ENCODE results near the gene DPYSL3.

Gene DPYSL3

DNA sequence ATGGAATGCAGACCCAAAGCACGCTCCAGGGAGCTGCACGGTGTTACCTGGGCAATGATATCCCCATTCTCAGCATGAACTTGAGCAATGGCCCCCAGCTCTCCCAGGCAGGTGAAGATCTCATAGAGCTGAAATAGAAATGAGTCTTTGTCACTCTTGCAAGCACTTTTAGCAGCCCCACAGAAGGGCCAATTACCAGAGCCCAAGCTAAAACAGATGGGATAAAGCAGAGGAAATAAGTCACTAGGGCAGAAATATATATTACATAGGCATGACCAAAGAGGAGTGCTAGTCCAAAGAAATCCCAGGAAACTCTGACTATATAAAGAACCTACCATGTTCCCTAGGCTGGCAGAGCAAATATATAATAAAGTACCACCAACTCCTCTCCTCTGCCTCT lies 97.3 kb downstream of the DPYSL3 start:
- DNase-seq (ENCODE audit: low read depth): no peak
- TF ChIP-seq, protein P1, sequence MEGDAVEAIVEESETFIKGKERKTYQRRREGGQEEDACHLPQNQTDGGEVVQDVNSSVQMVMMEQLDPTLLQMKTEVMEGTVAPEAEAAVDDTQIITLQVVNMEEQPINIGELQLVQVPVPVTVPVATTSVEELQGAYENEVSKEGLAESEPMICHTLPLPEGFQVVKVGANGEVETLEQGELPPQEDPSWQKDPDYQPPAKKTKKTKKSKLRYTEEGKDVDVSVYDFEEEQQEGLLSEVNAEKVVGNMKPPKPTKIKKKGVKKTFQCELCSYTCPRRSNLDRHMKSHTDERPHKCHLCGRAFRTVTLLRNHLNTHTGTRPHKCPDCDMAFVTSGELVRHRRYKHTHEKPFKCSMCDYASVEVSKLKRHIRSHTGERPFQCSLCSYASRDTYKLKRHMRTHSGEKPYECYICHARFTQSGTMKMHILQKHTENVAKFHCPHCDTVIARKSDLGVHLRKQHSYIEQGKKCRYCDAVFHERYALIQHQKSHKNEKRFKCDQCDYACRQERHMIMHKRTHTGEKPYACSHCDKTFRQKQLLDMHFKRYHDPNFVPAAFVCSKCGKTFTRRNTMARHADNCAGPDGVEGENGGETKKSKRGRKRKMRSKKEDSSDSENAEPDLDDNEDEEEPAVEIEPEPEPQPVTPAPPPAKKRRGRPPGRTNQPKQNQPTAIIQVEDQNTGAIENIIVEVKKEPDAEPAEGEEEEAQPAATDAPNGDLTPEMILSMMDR (conservative IDR thresholded peaks at IDR 0.05; ENCODE audit: control insufficient read depth, insufficient read depth, low read depth, low read length): no peak
- H3K4me3 ChIP-seq (ENCODE audit: control insufficient read depth, low read depth, low read length): no peak overlapping the region

DNA sequence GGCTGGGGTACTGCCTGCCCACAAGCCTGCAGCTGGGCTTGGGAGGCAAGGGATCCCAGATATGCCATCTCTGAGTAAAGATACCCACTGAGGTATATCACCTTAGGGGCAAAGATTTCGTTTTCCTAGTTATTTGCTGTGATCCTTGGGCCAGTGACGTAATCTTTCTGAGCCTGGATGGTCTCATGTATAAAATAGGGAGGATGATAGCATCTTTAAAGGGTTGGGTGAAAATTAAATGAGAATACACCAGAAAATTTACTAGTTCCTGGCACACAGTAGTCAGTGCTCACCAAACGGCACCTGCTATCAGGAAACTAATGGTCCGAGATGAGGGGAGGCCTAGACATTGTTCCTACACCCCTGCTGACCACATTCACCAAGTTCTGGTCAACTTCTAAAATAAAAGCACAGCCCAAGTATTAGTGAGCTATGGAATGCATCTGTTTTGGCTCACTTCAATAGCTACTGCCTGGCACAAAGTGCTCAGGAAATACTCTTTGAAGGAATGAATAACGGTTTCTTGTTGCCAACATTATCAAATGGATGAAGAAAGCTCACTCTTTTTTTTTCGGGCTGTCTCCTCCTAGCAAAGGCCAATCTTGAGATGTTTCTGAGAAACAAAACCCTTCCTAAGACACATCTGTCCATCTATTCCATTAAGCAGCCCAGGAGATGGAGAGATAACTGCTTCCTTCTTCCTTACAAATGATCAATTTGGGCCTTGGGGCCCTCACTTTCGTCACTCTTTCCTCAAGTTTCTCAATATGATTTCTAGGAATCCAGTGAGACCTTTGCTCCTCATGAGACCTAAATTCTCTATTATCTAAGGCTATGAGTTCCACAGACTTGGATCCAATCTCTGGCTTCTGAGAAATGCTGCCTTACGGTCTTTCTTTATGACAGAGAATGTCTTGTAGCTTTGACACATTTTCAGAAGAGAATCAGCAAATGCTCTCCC lies 98.2 kb downstream of the DPYSL3 start:
- no peak for DNase-seq (ENCODE audit: low read depth)
- TF ChIP-seq, protein P1 (conservative IDR thresholded peaks at IDR 0.05; ENCODE audit: control insufficient read depth, insufficient read depth, low read depth, low read length): no peak
- H3K4me3 ChIP-seq (ENCODE audit: control insufficient read depth, low read depth, low read length): no peak overlapping the region

DNA sequence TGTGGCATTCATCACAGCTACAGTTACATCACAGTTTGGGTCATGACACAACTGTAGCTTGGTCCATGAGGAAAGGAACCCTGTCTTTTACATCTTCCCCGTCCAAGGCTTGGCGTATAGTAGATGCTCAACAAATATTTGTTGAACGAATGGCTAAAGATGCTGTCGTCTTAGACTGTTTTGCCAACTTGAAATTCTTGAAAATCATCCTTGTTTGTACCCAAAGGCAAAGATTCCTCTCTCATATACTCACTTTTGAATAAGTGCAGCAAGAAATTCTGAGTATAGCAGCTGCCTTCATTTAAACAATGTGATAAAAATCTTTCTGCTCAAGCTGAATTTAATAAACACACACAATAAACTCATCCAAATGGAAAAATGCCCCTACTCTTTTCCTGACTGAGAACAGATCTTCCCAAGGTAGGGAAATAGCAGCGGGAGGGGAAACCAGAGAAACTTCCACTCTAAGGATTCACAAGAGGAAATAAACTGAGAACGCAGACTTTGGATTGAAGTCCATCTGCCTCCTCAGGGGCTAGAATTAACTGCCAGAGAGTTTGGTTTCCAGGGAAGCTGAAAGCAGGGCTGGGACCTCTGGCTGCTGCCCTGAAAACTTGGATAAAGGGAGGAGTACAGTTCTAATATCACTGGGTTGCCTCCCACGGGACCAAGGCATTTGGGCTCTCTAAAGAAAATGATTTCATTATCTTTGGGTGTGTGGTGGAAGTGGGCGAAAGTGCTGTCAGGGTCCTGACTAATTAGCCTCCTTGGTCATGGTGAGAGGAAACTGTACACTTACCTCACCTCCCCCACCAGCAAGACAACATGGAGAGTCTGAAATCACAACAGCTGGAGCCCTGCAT lies 99.1 kb downstream of the DPYSL3 start:
- H3K4me3 ChIP-seq (ENCODE audit: control insufficient read depth, low read depth, low read length): no peak overlapping the region
- DNase-seq (ENCODE audit: low read depth): no peak
- TF ChIP-seq, protein P1 (conservative IDR thresholded peaks at IDR 0.05; ENCODE audit: control insufficient read depth, insufficient read depth, low read depth, low read length): no peak

DNA sequence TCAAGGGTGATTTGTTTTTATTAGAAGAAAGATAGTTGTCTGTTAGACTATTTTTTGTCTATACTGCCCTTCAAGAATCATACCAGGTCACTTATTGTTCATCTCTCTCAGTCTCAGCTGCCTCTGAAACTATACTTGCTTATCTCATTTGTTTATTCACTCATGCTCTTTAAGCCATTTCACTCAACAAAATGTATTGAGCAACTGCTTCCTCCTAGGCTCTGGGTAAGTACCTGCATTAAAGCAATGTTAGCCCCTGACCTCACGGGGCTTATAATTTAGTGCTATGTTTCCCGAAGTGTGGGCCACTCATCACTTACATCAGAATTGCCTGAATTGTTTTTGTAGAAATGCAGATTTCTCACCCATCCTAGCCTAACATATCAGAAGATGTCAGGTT lies 100.9 kb downstream of the DPYSL3 start:
- H3K4me3 ChIP-seq (ENCODE audit: control insufficient read depth, low read depth, low read length): no peak overlapping the region
- DNase-seq (ENCODE audit: low read depth): no peak
- TF ChIP-seq, protein P1 (conservative IDR thresholded peaks at IDR 0.05; ENCODE audit: control insufficient read depth, insufficient read depth, low read depth, low read length): no peak

DNA sequence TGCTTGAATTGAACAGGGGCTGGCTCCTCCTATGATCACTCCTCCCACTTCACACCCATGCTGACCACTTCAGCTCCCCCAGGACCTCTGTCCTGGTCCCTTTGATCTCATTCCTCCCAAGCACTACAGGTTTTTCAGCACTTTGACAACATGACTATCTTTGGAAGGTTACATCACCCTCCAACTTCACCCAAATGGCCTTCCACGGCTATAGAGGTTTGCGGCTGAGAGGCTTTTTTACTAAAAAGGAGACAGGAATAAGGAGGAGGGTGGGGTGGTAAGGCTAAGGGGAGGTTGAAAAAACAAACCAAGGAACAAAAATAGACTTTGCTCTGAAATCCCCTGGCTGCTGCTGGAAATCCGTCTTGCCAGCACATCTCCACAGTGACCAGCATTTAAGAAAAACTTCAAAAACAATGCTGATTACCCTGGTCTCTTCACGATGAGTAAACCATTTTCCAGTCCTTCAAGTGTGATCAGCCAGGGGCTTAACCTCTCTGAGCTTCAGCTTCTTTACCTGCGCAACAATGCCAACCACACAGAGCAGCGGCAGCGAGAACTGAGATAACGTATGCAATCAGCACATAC lies 102.7 kb downstream of the DPYSL3 start:
- TF ChIP-seq, protein P1 (conservative IDR thresholded peaks at IDR 0.05; ENCODE audit: control insufficient read depth, insufficient read depth, low read depth, low read length): no peak
- peak; percentile 25 for DNase-seq (ENCODE audit: low read depth)
- H3K4me3 ChIP-seq (ENCODE audit: control insufficient read depth, low read depth, low read length): no peak overlapping the region

DNA sequence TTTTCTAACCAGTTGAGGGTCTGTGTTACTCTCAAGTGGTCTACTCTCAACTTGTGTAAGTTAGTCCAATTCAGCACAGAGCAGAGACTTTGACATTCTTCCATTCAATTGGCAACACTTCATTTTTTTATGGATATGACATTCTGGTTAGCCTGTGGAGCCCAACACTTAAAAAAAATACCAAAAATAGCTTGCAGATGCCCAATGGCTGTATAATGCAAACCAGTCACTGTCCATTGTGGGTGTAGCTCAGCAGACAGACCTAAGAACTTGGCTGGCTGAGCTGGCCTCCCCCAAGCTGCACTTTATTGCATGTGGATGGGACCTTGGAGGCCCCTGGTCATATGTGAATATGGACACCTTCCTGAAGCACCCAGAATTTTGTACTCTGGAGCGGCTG lies 103.2 kb downstream of the DPYSL3 start:
- no peak overlapping the region for H3K4me3 ChIP-seq (ENCODE audit: control insufficient read depth, low read depth, low read length)
- TF ChIP-seq, protein P1 (conservative IDR thresholded peaks at IDR 0.05; ENCODE audit: control insufficient read depth, insufficient read depth, low read depth, low read length): no peak
- DNase-seq (ENCODE audit: low read depth): no peak
